Stimulated activated CD8-positive, alpha-beta memory T cell treated with anti-CD3 and anti-CD28 coated beads, Interleukin-4, amount 100 ng/mL, for 1 hour (primary cell): ENCODE results near the gene MRPL40.
"Not testable (repeated sequence)": the region's sequence is repeated elsewhere in the genome, so short reads cannot be mapped to it uniquely, and the experiment has no call there.

ENCODE experiments used
- DNase-seq, 2 donors: peaks; one replicate each; pipeline ENCODE4 v3.0.0-alpha.2; 2020; ENCODE audit warnings: low read depth in 2 of 2, low spot score in 1 of 2

The MRPL40 gene

GRCh38 chr22:19440411-19441195 is 8.3 kb downstream of the MRPL40 start:
- no peak for DNase-seq

GRCh38 chr22:19442166-19442565 is 9.8 kb downstream of the MRPL40 start:
- no peak for DNase-seq

DNA sequence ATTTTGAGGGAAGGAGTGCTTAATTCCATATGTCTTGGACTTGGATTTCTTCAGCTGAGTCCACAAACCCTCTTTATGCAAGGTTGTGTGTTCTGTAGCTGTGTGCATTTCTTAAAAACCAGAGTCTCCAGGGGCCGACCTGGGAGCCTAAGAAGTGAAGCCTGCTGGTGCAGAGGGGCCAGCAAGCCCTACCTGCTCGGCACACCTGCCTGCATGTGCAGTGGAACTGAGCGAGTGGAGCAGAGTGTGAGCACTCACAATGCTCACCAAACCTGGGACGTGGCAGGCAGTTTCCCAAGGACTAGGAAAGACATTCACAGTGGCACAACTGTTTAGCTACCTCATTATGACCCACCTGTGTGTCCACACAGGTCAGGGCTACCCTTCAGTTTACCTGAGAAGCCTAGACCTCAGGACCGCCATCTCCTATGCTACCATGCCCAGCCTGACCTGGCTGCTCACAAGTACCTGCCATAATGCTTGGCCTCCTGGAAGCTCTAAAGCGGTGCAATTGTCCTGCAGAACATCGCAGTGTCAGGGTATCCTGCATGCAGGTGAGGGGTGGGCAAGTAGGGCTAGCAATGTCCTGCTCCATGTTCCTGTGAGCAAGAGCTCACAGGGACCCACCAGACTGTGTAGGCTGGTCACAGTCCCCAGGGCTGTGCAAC is 11.3 kb downstream of the MRPL40 start:
- DNase-seq, result no peak

DNA sequence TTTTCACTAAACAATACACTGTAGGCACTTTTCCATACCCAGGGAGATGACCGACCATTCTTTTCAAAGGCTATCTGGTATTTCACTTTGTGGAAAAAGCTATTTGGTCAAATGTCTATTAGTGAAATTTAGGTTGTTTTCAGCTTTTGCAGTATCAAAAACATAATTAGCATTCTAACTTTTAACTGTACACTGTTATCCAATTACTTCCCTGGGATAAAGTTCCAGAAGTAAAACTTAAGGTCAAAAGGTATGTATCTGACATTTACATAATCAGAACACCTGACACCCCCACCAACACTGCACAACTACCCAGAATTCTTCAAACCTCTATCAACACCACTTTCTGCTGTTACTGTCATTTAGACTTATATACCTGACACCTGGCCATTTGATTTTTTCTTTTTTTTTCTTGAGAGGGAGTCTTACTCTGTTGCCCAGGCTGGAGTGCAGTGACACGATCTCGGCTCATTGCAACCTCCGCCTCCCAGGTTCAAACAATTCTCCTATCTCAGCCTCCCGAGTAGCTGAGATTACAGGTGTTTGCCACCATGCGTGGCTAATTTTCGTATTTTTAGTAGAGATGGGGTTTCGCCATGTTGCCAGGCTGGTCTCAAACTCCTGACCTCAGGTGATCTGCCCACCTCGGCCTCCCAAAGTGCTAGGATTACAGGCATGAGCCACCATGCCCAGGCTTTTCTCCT is 13.1 kb downstream of the MRPL40 start:
- not testable (repeated sequence) for DNase-seq

GRCh38 chr22:19446603-19447329 is 14.4 kb downstream of the MRPL40 start:
- no peak for DNase-seq

DNA sequence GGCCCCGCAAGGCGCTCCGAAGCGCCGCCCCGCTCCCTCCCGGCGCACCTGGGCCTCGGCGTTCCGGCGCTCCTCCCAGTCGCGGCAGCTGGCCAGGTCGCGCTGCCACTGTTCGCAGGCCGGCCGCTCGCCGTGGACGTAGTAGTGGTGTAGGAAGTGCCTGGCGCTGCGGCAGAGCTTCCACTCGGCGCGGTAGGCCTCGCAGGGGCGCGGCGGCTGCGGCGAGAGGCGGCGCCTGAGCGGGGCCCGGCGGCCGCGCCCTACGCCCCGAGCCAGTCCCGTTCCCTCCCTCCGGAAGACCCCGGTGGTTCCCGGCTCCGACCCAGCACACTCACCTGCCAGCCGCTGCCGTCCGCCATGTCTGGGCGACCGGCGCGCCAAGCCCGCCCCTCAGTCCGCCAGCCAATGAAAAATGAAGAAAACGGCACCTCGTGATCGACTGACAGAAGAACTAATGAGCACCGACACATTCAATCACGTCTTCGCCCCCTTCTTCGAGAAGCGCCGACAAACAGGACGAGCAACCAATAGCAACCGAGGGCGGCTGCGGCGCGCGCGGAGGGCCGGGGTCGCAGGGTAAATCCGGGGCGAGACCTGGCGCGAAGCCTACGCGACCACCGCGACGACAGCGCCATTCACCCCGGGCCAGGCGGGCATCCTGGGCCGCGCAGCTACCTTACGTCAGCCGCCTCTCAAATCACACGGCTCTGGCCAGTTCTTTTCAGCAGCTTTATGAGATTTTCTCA is 15.2 kb downstream of the MRPL40 start, which contains the start of gene C22orf39:
TSS of gene C22orf39 (minus strand) at position 382 of the 746 bp plus-strand sequence. CDS start at position 359, 23 bp downstream.
- peak; percentile 60 to 74 for DNase-seq

- DNase-seq, result no peak
These were observed 15.8 kb downstream of the MRPL40 start for GRCh38 chr22:19448076-19448607.

DNA sequence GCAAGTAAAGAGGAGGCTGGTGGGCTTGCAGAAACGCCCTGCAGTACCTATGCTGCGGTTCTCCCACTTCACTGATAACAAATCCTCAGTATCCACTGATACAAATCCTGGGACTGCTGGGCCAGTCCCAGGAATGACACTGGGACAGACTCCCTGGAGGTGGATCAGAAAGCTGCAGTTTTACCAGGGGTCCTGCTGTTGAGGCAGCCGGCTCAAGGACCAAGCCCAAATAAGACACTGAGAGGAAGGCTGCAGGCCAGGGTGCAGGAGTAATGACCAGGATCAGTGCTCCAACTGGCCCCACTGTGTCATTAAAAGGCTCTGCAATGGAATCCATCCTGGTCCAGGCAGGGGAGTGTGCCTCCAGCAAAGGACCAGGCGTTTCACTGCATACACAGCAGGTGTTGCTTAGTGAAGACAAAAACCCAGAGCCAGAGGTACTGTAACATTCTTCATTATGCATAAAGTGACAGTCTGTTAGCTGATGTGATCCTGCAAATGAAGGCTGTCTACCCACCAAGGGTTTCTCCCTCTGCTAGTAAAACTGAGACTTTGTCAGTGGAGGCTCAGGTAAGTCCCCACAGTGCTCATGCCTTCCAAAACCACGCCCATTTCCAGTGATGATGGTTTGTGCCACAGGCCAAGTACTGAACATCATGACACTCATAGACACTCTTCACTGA is 16.5 kb downstream of the MRPL40 start:
- DNase-seq, result no peak

- DNase-seq, result no peak
These were observed 17.1 kb downstream of the MRPL40 start for GRCh38 chr22:19449422-19449767.

- no peak for DNase-seq
These were observed 18.2 kb downstream of the MRPL40 start for GRCh38 chr22:19450363-19451175.

DNA sequence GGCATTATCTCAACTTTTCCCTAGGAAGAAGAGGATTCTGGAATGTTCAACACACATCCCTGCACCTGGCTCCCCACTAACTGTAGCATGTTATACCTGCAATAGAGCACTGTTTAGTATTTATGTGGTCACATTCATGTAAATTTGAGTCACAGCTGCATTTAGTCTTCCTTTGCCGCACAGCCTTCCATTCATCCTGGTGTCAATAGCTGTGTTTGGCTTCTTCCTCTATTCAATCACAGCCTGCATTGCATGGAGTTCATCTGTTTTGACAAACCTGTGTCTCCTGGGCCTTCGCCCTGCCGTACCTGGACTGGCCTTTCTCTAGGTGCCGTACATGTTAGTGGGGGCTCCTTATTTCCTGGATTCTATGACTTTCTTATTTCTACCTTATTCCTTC is 19.2 kb downstream of the MRPL40 start:
- no peak for DNase-seq

GRCh38 chr22:19453718-19454117 is 21.4 kb downstream of the MRPL40 start:
- DNase-seq, result no peak

GRCh38 chr22:19454156-19454555 is 21.8 kb downstream of the MRPL40 start:
- DNase-seq, result no peak

DNA sequence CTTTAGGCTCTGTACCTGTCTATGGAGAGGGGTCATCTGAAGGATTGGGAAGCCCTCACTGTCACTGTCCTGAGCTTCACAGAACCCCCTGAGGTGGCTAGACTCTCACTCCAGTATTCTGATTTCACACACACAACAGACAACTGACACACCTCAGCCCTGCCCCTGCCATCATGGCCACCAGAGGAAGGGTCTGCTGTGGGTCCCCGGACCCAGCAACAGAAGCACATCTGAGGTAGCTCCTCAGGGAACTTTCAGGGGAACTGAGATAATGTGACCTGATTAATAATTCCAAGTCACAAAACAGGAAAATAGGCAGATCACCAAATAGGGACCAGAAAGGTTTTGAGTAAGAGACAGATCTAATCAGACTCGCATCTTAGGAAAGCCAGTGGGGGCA is 22.7 kb downstream of the MRPL40 start:
- DNase-seq, result no peak

DNA sequence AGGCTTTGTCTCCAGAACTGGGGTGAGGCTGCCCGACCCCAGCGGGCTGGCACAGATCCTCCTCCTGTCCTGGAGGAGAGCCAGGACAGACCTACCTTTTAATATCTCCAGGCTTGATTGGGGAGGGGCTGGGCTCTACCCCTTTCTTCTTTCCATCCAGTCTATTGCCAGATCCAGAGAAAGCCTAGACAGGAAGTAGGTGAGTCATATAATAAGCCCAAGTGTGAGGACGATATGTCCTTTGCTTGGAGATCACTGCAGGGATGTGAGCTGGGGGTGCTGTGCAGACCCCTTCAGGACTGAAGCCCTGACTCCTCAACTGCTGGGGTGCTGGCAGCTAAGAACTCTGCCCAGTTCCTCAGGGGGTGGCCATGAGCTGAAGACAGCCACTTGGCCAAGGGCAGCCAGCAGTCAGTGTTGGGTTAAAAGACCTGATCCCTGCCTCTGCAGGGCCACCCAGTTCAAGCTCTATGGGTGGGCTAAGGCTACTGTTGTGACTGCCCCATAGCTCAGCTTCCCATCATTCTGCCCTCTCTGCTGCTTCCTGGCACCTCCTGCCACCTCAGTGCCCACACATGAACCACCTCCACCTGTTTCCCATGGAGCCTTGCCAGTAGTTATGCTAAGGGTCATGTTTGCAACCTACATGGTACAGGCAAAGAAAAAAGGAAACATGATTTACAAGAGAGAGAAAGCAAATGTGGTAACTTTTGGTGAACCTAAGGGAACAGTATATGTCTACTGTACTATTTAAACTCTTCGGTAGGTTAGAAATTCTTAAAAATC is 23.4 kb downstream of the MRPL40 start:
- no peak for DNase-seq

- DNase-seq, result no peak
These were observed 24.2 kb downstream of the MRPL40 start for GRCh38 chr22:19456541-19456940.

- no peak for DNase-seq
These were observed 25.6 kb downstream of the MRPL40 start for GRCh38 chr22:19457828-19458428.

GRCh38 chr22:19460036-19460435 is 27.7 kb downstream of the MRPL40 start:
- no peak for DNase-seq
